HEK293T (cell line): ENCODE measurements around the gene DOK6.

Experiments used
- BHLHE40 ChIP-seq: fragments of 450-650 bp; IDR thresholded peaks from 2 replicates; pipeline ENCODE4 v1.6.1; 2016; ENCODE audit warnings: mild to moderate bottlenecking, moderate library complexity, borderline replicate concordance
- FOXK2 ChIP-seq: fragments of 450-650 bp; IDR thresholded peaks from 2 replicates; pipeline ENCODE4 v1.6.1; 2016; ENCODE audit warnings: mild to moderate bottlenecking
- FOXM1 ChIP-seq: fragments of 450-650 bp; IDR thresholded peaks from 2 replicates; pipeline ENCODE4 v1.6.1; 2017; ENCODE audit warnings: mild to moderate bottlenecking, borderline replicate concordance
- NFRKB ChIP-seq: fragments of 450-650 bp; IDR thresholded peaks from 2 replicates; pipeline ENCODE4 v1.6.1; 2016; ENCODE audit warnings: mild to moderate bottlenecking, moderate library complexity
- SP1 ChIP-seq: fragments of 450-650 bp; IDR thresholded peaks from 2 replicates; pipeline ENCODE4 v1.6.1; 2017

- TF ChIP-seq FOXM1 (no peak), SP1 (no peak), FOXK2 (no peak), BHLHE40 (no peak), NFRKB (no peak)
These were observed 337.2 kb downstream of the DOK6 start for GRCh38 chr18:69737851-69738250.
